Measurements from ENCODE around the gene SHH. TPM values are rescaled to one million over a fixed set of nuclear protein-coding genes. Genes with fewer than 3 reads are reported as not detected.

Gene SHH
- total and polyA plus RNA-seq, 2 of the 13 experiments (the other 11 are each of a cell fraction or from before 2014, with no cell fraction given), result 1.9 to 3.4 TPM

DNA sequence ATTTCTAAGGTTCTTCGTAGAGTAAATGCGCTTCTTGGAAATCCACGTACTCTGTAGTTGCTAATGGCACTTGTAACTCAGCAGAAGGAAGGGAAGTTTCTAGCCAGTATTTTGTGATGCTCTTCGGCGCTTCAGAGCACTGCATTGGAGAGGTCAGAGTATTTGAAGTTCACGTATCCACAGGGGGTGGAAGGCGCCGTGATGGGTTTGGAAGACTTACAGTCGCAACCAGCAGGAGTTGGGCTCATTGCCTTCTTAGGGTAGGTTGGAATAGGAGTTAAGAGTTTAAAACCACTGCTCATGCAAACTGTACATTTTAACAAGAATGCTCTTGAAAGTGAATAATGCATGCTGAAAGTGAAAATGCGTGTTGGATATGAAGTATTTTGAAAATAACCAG, 49.1 kb downstream of the SHH start (continued):
- TF ChIP-seq POLR2A (IDR thresholded peaks at IDR 0.05; ENCODE audit: insufficient read depth in 1 of 2, low read depth in 2 of 2, low read length in 2 of 2) (no peak), ZNF792 (CRISPR knock-in tag; IDR thresholded peaks at IDR 0.05) (no peak)
- TF ChIP-seq, protein P1, sequence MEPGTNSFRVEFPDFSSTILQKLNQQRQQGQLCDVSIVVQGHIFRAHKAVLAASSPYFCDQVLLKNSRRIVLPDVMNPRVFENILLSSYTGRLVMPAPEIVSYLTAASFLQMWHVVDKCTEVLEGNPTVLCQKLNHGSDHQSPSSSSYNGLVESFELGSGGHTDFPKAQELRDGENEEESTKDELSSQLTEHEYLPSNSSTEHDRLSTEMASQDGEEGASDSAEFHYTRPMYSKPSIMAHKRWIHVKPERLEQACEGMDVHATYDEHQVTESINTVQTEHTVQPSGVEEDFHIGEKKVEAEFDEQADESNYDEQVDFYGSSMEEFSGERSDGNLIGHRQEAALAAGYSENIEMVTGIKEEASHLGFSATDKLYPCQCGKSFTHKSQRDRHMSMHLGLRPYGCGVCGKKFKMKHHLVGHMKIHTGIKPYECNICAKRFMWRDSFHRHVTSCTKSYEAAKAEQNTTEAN (CRISPR knock-in tag; conservative IDR thresholded peaks at IDR 0.05), result no peak

DNA sequence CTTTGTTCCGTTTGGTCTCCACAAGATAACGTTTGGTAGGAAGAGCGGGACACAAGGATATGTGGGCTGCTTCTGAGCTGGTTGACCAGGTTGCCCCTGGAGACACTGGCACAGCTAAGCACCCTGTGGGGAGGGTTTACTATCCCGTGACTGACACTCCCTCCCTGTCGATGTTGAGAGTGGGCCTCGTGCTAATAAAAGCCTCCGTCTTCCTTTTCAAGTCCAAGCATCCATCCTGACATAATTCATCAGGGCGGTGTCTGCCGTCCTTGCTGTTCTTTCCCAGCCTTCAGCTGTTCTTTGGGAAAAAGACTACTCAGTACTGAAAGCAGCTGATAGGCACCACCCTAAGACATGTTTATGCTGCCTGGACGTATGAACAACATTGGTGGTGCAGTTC, 49.6 kb downstream of the SHH start:
- Histone ChIP-seq H3K36me3 (replicated peaks in 1 of 2; ENCODE audit: control insufficient read depth in 1 of 2, insufficient read depth in 2 of 2, low read length in 2 of 2) (peaks cover 33 to 75% of the 10 kb centered on the region in 2 experiments), H3K9ac (ENCODE audit: insufficient read depth, low read depth, low read length) (no peak overlapping the region), H3K4me1 (ENCODE audit: insufficient read depth, low read length) (no peaks in the 10 kb centered on the region), H3K9me3 (ENCODE audit: low read length) (no peaks in the 10 kb centered on the region), H3K79me2 (ENCODE audit: insufficient read depth, low read length) (peaks cover 24% of the 10 kb centered on the region), H3K27me3 (ENCODE audit: control insufficient read depth in 1 of 2, insufficient read depth in 2 of 2, low read length in 2 of 2) (no peaks in the 10 kb centered on the region), H4K20me1 (ENCODE audit: insufficient read depth, low read length) (peaks cover 16% of the 10 kb centered on the region), H2AFZ (ENCODE audit: low read length) (no peak overlapping the region), H3K4me2 (ENCODE audit: low read depth, low read length) (no peak overlapping the region), H3K4me3 (replicated peaks in 1 of 3; ENCODE audit: insufficient read depth in 1 of 3, low read depth in 2 of 3, low read length in 3 of 3) (no peak overlapping the region), H3K27ac (ENCODE audit: extremely low read length, insufficient read depth, low read length) (no peak overlapping the region)
- intact Hi-C loops (cut with micrococcal nuclease; ENCODE audit: unreplicated experiment), result loop anchor here (10.0 kb wide), 2 partner anchors 348 to 378 kb away; no protein-coding TSS in a partner anchor
- ATAC-seq, result no peak
- in situ Hi-C loops (cut with HindIII; ENCODE audit: extremely low pct_ligation_motif_present, low pct_unique_long_range_greater_than_20kb), result loop anchor here (25.0 kb wide), 1 partner anchor 375 kb away; no protein-coding TSS in a partner anchor
- WGBS (ENCODE audit: low lambda C conversion rate), result 94% methylated on average over 10 of the region's 10 CpGs
- FAIRE-seq, result no peak
- POLR2A ChIA-PET, result no interaction called here
- no peak for DNase-seq (ENCODE audit: low spot score)
- CTCF ChIA-PET (ENCODE audit: low intra/inter-chr PET ratio, low total read pairs), result no interaction called here
- no TSS peak for BruUV-seq (replicated peaks)
- TF ChIP-seq CREM (IDR thresholded peaks at IDR 0.05), result no peak
- TF ChIP-seq CREM (CRISPR knock-in tag; IDR thresholded peaks at IDR 0.05), result no peak
- TF ChIP-seq, protein P2, sequence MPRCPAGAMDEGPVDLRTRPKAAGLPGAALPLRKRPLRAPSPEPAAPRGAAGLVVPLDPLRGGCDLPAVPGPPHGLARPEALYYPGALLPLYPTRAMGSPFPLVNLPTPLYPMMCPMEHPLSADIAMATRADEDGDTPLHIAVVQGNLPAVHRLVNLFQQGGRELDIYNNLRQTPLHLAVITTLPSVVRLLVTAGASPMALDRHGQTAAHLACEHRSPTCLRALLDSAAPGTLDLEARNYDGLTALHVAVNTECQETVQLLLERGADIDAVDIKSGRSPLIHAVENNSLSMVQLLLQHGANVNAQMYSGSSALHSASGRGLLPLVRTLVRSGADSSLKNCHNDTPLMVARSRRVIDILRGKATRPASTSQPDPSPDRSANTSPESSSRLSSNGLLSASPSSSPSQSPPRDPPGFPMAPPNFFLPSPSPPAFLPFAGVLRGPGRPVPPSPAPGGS (CRISPR knock-in tag; IDR thresholded peaks at IDR 0.05), result no peak
- no peak for TF ChIP-seq TOPORS (CRISPR knock-in tag; IDR thresholded peaks at IDR 0.05)
- TF ChIP-seq, protein P3, sequence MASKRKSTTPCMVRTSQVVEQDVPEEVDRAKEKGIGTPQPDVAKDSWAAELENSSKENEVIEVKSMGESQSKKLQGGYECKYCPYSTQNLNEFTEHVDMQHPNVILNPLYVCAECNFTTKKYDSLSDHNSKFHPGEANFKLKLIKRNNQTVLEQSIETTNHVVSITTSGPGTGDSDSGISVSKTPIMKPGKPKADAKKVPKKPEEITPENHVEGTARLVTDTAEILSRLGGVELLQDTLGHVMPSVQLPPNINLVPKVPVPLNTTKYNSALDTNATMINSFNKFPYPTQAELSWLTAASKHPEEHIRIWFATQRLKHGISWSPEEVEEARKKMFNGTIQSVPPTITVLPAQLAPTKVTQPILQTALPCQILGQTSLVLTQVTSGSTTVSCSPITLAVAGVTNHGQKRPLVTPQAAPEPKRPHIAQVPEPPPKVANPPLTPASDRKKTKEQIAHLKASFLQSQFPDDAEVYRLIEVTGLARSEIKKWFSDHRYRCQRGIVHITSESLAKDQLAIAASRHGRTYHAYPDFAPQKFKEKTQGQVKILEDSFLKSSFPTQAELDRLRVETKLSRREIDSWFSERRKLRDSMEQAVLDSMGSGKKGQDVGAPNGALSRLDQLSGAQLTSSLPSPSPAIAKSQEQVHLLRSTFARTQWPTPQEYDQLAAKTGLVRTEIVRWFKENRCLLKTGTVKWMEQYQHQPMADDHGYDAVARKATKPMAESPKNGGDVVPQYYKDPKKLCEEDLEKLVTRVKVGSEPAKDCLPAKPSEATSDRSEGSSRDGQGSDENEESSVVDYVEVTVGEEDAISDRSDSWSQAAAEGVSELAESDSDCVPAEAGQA (IDR thresholded peaks at IDR 0.05; ENCODE audit: low read depth), result no peak
- TF ChIP-seq, protein P3 (CRISPR knock-in tag; IDR thresholded peaks at IDR 0.05; ENCODE audit: borderline replicate concordance), result no peak
- no peak for TF ChIP-seq JUNB (CRISPR knock-in tag; IDR thresholded peaks at IDR 0.05; ENCODE audit: borderline replicate concordance)
- no peak for TF ChIP-seq ZNF367 (CRISPR knock-in tag; IDR thresholded peaks at IDR 0.05; ENCODE audit: borderline replicate concordance)
- no peak for TF ChIP-seq KDM2A (CRISPR knock-in tag; IDR thresholded peaks at IDR 0.05; ENCODE audit: borderline replicate concordance, low read depth)
- TF ChIP-seq, protein P4, sequence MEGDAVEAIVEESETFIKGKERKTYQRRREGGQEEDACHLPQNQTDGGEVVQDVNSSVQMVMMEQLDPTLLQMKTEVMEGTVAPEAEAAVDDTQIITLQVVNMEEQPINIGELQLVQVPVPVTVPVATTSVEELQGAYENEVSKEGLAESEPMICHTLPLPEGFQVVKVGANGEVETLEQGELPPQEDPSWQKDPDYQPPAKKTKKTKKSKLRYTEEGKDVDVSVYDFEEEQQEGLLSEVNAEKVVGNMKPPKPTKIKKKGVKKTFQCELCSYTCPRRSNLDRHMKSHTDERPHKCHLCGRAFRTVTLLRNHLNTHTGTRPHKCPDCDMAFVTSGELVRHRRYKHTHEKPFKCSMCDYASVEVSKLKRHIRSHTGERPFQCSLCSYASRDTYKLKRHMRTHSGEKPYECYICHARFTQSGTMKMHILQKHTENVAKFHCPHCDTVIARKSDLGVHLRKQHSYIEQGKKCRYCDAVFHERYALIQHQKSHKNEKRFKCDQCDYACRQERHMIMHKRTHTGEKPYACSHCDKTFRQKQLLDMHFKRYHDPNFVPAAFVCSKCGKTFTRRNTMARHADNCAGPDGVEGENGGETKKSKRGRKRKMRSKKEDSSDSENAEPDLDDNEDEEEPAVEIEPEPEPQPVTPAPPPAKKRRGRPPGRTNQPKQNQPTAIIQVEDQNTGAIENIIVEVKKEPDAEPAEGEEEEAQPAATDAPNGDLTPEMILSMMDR (CRISPR knock-in tag; IDR thresholded peaks at IDR 0.05), result no peak
- TF ChIP-seq MXD4 (CRISPR knock-in tag; IDR thresholded peaks at IDR 0.05), result no peak
- TF ChIP-seq MXI1 (IDR thresholded peaks at IDR 0.05; ENCODE audit: borderline replicate concordance, low read depth, low read length), result no peak

Data from HepG2 (cell line).